Stimulated activated effector memory CD8-positive, alpha-beta T cell treated with anti-CD3 and anti-CD28 coated beads, Interleukin-12 subunit alpha, Interleukin-12 subunit beta, amount 100 ng/mL, for 72 hours (primary cell): ENCODE data around the gene NECAB3.

Source experiments
- ATAC-seq: fragments of 150-1000 bp; cut with Tn5 transposase; 2 replicates; pipeline ENCODE4 v1.10.0; 2021
- DNase-seq, 2 donors: peaks; one replicate each; pipeline ENCODE4 v3.0.0; 2021 to 2022; ENCODE audit warnings: low spot score in 2 of 2
- H3K27ac Mint-ChIP-seq: one replicate; pipeline ENCODE4 v1.8.0; 2022; ENCODE audit warnings: mild to moderate bottlenecking, mixed read lengths
- H3K36me3 Mint-ChIP-seq: one replicate; pipeline ENCODE4 v1.8.0; 2022; ENCODE audit warnings: mild to moderate bottlenecking, mixed read lengths
- H3K4me1 Mint-ChIP-seq: one replicate; pipeline ENCODE4 v1.8.0; 2022; ENCODE audit warnings: mixed read lengths
- H3K4me3 Mint-ChIP-seq: one replicate; pipeline ENCODE4 v1.8.0; 2022; ENCODE audit warnings: mild to moderate bottlenecking, mixed read lengths
- H3K9me3 Mint-ChIP-seq: one replicate; pipeline ENCODE4 v1.8.0; 2022; ENCODE audit warnings: mixed read lengths

NECAB3 gene

GRCh38 chr20:33664762-33665144 lies 9.5 kb downstream of the NECAB3 start:
- peaks cover 44% of the 10 kb centered on the region for H3K4me1 Mint-ChIP-seq
- ATAC-seq (no peak), DNase-seq (no peak)
- H3K27ac Mint-ChIP-seq: peak overlapping the region; percentile 97
- no peaks in the 10 kb centered on the region for H3K9me3 Mint-ChIP-seq
- H3K4me3 Mint-ChIP-seq: peak overlapping the region; percentile 96
- H3K36me3 Mint-ChIP-seq: peaks cover 7% of the 10 kb centered on the region

- DNase-seq (no peak), ATAC-seq (no peak)
- Mint-ChIP-seq H3K4me3 (peak overlapping the region; percentile 96), H3K4me1 (peaks cover 41% of the 10 kb centered on the region), H3K9me3 (no peaks in the 10 kb centered on the region), H3K36me3 (peaks cover 6% of the 10 kb centered on the region), H3K27ac (peak overlapping the region; percentile 97)
Measured at GRCh38 chr20:33664085-33664761, 10.0 kb downstream of the NECAB3 start.

GRCh38 chr20:33663161-33664084 lies 10.8 kb downstream of the NECAB3 start:
- DNase-seq: peak; percentile 79 to 89
- H3K4me1 Mint-ChIP-seq: peaks cover 40% of the 10 kb centered on the region
- peak overlapping the region; percentile 96 for H3K4me3 Mint-ChIP-seq
- H3K9me3 Mint-ChIP-seq: no peaks in the 10 kb centered on the region
- H3K27ac Mint-ChIP-seq: peak overlapping the region; percentile 97
- H3K36me3 Mint-ChIP-seq: peaks cover 6% of the 10 kb centered on the region
- ATAC-seq: peak; percentile 74

- DNase-seq: no peak
- Mint-ChIP-seq H3K36me3 (peaks cover 6% of the 10 kb centered on the region), H3K27ac (peak within 1 kb of the TSS; percentile 97), H3K4me1 (peaks cover 34% of the 10 kb centered on the region), H3K9me3 (no peaks in the 10 kb centered on the region), H3K4me3 (peak within 1 kb of the TSS; percentile 96)
- ATAC-seq: no peak
Measured at GRCh38 chr20:33662172-33662571, 12.1 kb downstream of the NECAB3 start, which contains the start of gene C20orf144. TSS of gene C20orf144 (plus strand) at chr20:33662327. CDS start at chr20:33662346, 19 bp downstream.

- no peaks in the 10 kb centered on the region for H3K36me3 Mint-ChIP-seq
- H3K9me3 Mint-ChIP-seq: no peaks in the 10 kb centered on the region
- no peak overlapping the region for H3K4me3 Mint-ChIP-seq
- no peak overlapping the region for H3K27ac Mint-ChIP-seq
- no peak for ATAC-seq
- DNase-seq: no peak
- H3K4me1 Mint-ChIP-seq: peaks cover 24% of the 10 kb centered on the region
Measured at GRCh38 chr20:33660685-33661058, 13.6 kb downstream of the NECAB3 start.

- Mint-ChIP-seq H3K9me3 (no peaks in the 10 kb centered on the region), H3K27ac (no peak overlapping the region), H3K36me3 (no peaks in the 10 kb centered on the region), H3K4me3 (no peak overlapping the region), H3K4me1 (peaks cover 19% of the 10 kb centered on the region)
- ATAC-seq: no peak
- DNase-seq: no peak
Measured at GRCh38 chr20:33660035-33660684, 14.1 kb downstream of the NECAB3 start.

- no peaks in the 10 kb centered on the region for H3K36me3 Mint-ChIP-seq
- H3K4me3 Mint-ChIP-seq: no peak overlapping the region
- peaks cover 12% of the 10 kb centered on the region for H3K4me1 Mint-ChIP-seq
- DNase-seq (no peak), ATAC-seq (no peak)
- no peaks in the 10 kb centered on the region for H3K9me3 Mint-ChIP-seq
- peak overlapping the region; percentile 81 for H3K27ac Mint-ChIP-seq
Measured at GRCh38 chr20:33659341-33660034, 14.7 kb downstream of the NECAB3 start.

- no peak overlapping the region for H3K4me3 Mint-ChIP-seq
- H3K9me3 Mint-ChIP-seq: no peaks in the 10 kb centered on the region
- peak overlapping the region; percentile 81 for H3K27ac Mint-ChIP-seq
- H3K36me3 Mint-ChIP-seq: no peaks in the 10 kb centered on the region
- no peak for ATAC-seq
- no peak for DNase-seq
- peaks cover 7% of the 10 kb centered on the region for H3K4me1 Mint-ChIP-seq
Measured at GRCh38 chr20:33658929-33659328, 15.3 kb downstream of the NECAB3 start.

GRCh38 chr20:33658510-33658909 lies 15.7 kb downstream of the NECAB3 start:
- Mint-ChIP-seq H3K4me3 (no peak overlapping the region), H3K4me1 (peaks cover 8% of the 10 kb centered on the region), H3K36me3 (no peaks in the 10 kb centered on the region), H3K27ac (no peak overlapping the region), H3K9me3 (no peaks in the 10 kb centered on the region)
- ATAC-seq (no peak), DNase-seq (no peak)

- ATAC-seq: no peak
- Mint-ChIP-seq H3K27ac (no peak overlapping the region), H3K4me3 (no peak overlapping the region), H3K9me3 (no peaks in the 10 kb centered on the region), H3K4me1 (peaks cover 12% of the 10 kb centered on the region), H3K36me3 (no peaks in the 10 kb centered on the region)
- DNase-seq: no peak
Measured at GRCh38 chr20:33657704-33658095, 16.5 kb downstream of the NECAB3 start.

GRCh38 chr20:33656783-33657703 lies 17.2 kb downstream of the NECAB3 start:
- no peaks in the 10 kb centered on the region for H3K9me3 Mint-ChIP-seq
- peaks cover 14% of the 10 kb centered on the region for H3K4me1 Mint-ChIP-seq
- H3K27ac Mint-ChIP-seq: no peak overlapping the region
- H3K36me3 Mint-ChIP-seq: no peaks in the 10 kb centered on the region
- no peak overlapping the region for H3K4me3 Mint-ChIP-seq
- no peak for ATAC-seq
- no peak for DNase-seq

GRCh38 chr20:33656010-33656782 lies 18.0 kb downstream of the NECAB3 start:
- Mint-ChIP-seq H3K27ac (no peak overlapping the region), H3K4me1 (peaks cover 23% of the 10 kb centered on the region), H3K9me3 (no peaks in the 10 kb centered on the region), H3K4me3 (no peak overlapping the region), H3K36me3 (no peaks in the 10 kb centered on the region)
- DNase-seq (no peak), ATAC-seq (no peak)

GRCh38 chr20:33655164-33655563 lies 19.1 kb downstream of the NECAB3 start:
- no peak for DNase-seq
- ATAC-seq: no peak
- peak overlapping the region; percentile 8 for H3K27ac Mint-ChIP-seq
- H3K4me3 Mint-ChIP-seq: no peak overlapping the region
- H3K36me3 Mint-ChIP-seq: no peaks in the 10 kb centered on the region
- peaks cover 27% of the 10 kb centered on the region for H3K4me1 Mint-ChIP-seq
- no peaks in the 10 kb centered on the region for H3K9me3 Mint-ChIP-seq
